GM23248 (cell line): Measurements from ENCODE around the gene INTS1.

Source experiments
- EZH2 ChIP-seq: fragments of 200-600 bp; sonication (generic); IDR thresholded peaks from 2 replicates; pipeline ENCODE4 v1.6.1; 2018; ENCODE audit warnings: antibody characterized with exemption, mild to moderate bottlenecking; ENCODE audit not compliant: insufficient read depth, poor library complexity, severe bottlenecking
- EZH2phosphoT487 ChIP-seq: fragments of 200-600 bp; sonication (generic); IDR thresholded peaks from 2 replicates; pipeline ENCODE4 v1.6.1; 2018; ENCODE audit warnings: antibody characterized with exemption, moderate library complexity, mild to moderate bottlenecking, low read depth; ENCODE audit not compliant: insufficient read depth

DNA sequence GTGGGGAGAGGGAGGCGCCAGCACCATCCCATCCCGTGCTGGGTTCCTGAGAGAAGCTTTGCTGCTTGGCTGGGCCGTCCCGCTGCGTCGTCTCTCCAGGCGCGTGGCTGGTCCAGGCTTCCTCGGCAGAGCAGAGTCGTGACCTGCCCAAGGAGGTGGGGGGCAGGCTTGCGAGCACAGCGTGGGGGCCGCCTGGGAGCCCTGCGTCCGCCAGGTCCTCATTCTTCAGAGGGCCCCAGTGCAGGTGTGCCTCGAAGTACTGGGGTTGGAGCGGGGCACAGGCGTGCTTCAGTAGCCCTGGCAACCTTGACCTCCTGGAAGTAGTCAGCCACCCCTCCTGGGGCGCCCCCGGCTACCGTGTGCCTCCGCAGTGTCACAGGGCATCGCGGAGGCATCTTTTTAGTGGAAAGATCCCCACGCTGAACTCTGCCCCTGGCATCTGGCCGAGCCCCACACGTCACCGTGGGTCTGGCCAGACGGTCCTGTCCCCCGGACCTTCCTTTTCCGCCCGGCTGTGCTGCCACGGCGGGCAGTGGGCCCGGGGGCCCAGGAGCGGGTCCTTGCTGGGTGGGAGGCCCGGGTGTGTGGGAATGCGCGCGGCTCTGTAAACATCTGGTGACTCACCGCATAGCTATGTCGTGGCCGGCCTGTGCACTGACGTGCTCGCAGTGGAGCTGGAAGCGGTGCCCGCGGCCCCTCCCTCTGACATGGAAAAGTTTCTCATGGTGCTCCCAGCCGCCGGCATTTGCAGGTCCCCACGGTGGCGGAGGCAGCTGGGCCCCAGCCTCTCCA lies 32.8 kb upstream of the INTS1 start:
- no peak for TF ChIP-seq EZH2phosphoT487
- no peak for TF ChIP-seq EZH2
